ENCODE measurements around the gene ZSCAN5A.

ZSCAN5A gene

GRCh38 chr19:56294549-56294948, 20.1 kb downstream of the ZSCAN5A start:
- TF ChIP-seq ZNF70 (CRISPR knock-in tag; IDR thresholded peaks at IDR 0.05) (no peak), ISL1 (CRISPR knock-in tag; IDR thresholded peaks at IDR 0.05) (no peak), TCF4 (CRISPR knock-in tag; IDR thresholded peaks at IDR 0.05; ENCODE audit: borderline replicate concordance) (no peak), TOX (CRISPR knock-in tag; IDR thresholded peaks at IDR 0.05; ENCODE audit: borderline replicate concordance) (no peak), PPARA (CRISPR knock-in tag; IDR thresholded peaks at IDR 0.05; ENCODE audit: borderline replicate concordance) (no peak), CSDC2 (CRISPR knock-in tag; IDR thresholded peaks at IDR 0.05) (no peak), RARB (CRISPR knock-in tag; IDR thresholded peaks at IDR 0.05) (no peak), GLIS3 (CRISPR knock-in tag; IDR thresholded peaks at IDR 0.05) (no peak), ZC3H10 (CRISPR knock-in tag; IDR thresholded peaks at IDR 0.05) (no peak), BACH2 (CRISPR knock-in tag; IDR thresholded peaks at IDR 0.05; ENCODE audit: borderline replicate concordance) (no peak), PATZ1 (CRISPR knock-in tag; IDR thresholded peaks at IDR 0.05; ENCODE audit: borderline replicate concordance) (no peak), ARNTL (CRISPR knock-in tag; IDR thresholded peaks at IDR 0.05; ENCODE audit: borderline replicate concordance, low read depth) (no peak), ZFP3 (CRISPR knock-in tag; IDR thresholded peaks at IDR 0.05) (no peak), OSR1 (CRISPR knock-in tag; IDR thresholded peaks at IDR 0.05) (no peak), ZNF565 (CRISPR knock-in tag; conservative IDR thresholded peaks at IDR 0.05; ENCODE audit: low read depth) (no peak), ESRRG (CRISPR knock-in tag; IDR thresholded peaks at IDR 0.05) (no peak), CREB5 (CRISPR knock-in tag; IDR thresholded peaks at IDR 0.05; ENCODE audit: low read depth) (no peak)
- TF ChIP-seq, protein P1, sequence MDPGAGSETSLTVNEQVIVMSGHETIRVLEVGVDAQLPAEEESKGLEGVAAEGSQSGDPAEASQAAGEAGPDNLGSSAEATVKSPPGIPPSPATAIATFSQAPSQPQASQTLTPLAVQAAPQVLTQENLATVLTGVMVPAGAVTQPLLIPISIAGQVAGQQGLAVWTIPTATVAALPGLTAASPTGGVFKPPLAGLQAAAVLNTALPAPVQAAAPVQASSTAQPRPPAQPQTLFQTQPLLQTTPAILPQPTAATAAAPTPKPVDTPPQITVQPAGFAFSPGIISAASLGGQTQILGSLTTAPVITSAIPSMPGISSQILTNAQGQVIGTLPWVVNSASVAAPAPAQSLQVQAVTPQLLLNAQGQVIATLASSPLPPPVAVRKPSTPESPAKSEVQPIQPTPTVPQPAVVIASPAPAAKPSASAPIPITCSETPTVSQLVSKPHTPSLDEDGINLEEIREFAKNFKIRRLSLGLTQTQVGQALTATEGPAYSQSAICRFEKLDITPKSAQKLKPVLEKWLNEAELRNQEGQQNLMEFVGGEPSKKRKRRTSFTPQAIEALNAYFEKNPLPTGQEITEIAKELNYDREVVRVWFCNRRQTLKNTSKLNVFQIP (CRISPR knock-in tag; IDR thresholded peaks at IDR 0.05; ENCODE audit: borderline replicate concordance, low read depth): no peak
- TF ChIP-seq, protein P2, sequence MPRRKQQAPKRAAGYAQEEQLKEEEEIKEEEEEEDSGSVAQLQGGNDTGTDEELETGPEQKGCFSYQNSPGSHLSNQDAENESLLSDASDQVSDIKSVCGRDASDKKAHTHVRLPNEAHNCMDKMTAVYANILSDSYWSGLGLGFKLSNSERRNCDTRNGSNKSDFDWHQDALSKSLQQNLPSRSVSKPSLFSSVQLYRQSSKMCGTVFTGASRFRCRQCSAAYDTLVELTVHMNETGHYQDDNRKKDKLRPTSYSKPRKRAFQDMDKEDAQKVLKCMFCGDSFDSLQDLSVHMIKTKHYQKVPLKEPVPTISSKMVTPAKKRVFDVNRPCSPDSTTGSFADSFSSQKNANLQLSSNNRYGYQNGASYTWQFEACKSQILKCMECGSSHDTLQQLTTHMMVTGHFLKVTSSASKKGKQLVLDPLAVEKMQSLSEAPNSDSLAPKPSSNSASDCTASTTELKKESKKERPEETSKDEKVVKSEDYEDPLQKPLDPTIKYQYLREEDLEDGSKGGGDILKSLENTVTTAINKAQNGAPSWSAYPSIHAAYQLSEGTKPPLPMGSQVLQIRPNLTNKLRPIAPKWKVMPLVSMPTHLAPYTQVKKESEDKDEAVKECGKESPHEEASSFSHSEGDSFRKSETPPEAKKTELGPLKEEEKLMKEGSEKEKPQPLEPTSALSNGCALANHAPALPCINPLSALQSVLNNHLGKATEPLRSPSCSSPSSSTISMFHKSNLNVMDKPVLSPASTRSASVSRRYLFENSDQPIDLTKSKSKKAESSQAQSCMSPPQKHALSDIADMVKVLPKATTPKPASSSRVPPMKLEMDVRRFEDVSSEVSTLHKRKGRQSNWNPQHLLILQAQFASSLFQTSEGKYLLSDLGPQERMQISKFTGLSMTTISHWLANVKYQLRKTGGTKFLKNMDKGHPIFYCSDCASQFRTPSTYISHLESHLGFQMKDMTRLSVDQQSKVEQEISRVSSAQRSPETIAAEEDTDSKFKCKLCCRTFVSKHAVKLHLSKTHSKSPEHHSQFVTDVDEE (CRISPR knock-in tag; IDR thresholded peaks at IDR 0.05): no peak
- TF ChIP-seq, protein P3, sequence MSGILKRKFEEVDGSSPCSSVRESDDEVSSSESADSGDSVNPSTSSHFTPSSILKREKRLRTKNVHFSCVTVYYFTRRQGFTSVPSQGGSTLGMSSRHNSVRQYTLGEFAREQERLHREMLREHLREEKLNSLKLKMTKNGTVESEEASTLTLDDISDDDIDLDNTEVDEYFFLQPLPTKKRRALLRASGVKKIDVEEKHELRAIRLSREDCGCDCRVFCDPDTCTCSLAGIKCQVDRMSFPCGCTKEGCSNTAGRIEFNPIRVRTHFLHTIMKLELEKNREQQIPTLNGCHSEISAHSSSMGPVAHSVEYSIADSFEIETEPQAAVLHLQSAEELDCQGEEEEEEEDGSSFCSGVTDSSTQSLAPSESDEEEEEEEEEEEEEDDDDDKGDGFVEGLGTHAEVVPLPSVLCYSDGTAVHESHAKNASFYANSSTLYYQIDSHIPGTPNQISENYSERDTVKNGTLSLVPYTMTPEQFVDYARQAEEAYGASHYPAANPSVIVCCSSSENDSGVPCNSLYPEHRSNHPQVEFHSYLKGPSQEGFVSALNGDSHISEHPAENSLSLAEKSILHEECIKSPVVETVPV (CRISPR knock-in tag; IDR thresholded peaks at IDR 0.05): no peak
- ATAC-seq: no peak

DNA sequence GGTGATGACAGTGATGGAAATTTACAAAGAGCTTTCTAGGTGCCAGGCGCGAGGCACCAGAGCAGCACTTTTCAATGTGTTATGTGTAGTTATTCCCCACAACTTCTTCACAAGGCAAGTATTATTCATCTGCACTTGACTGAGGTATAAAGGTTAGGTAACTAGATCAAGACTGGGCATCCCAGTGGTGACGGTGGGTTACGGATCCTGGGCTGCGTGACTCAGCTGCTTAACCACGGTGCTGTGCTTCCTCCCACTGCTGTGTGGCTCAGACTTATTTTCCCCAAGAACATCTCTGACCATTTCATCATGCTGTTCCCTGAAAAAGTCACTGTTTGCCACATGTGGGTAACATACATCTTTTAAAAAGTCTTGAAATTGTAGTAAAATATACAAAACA, 22.8 kb downstream of the ZSCAN5A start:
- no peak for ATAC-seq
- no peak for TF ChIP-seq ZC3H10 (CRISPR knock-in tag; IDR thresholded peaks at IDR 0.05)
- no peak for TF ChIP-seq ZNF70 (CRISPR knock-in tag; IDR thresholded peaks at IDR 0.05)
- no peak for TF ChIP-seq ZFP3 (CRISPR knock-in tag; IDR thresholded peaks at IDR 0.05)
- TF ChIP-seq SNAI2 (CRISPR knock-in tag; IDR thresholded peaks at IDR 0.05): no peak
- no peak for TF ChIP-seq BACH2 (CRISPR knock-in tag; IDR thresholded peaks at IDR 0.05; ENCODE audit: borderline replicate concordance)
- TF ChIP-seq ZNF565 (CRISPR knock-in tag; conservative IDR thresholded peaks at IDR 0.05; ENCODE audit: low read depth): no peak
- TF ChIP-seq OSR1 (CRISPR knock-in tag; IDR thresholded peaks at IDR 0.05): no peak
- no peak for TF ChIP-seq ISL1 (CRISPR knock-in tag; IDR thresholded peaks at IDR 0.05)
- TF ChIP-seq CSDC2 (CRISPR knock-in tag; IDR thresholded peaks at IDR 0.05): no peak
- no peak for TF ChIP-seq ZFP30 (CRISPR knock-in tag; IDR thresholded peaks at IDR 0.05)
- TF ChIP-seq, protein P1 (CRISPR knock-in tag; IDR thresholded peaks at IDR 0.05; ENCODE audit: borderline replicate concordance, low read depth): no peak
- TF ChIP-seq PATZ1 (CRISPR knock-in tag; IDR thresholded peaks at IDR 0.05; ENCODE audit: borderline replicate concordance): no peak
- no peak for TF ChIP-seq CREB5 (CRISPR knock-in tag; IDR thresholded peaks at IDR 0.05; ENCODE audit: low read depth)
- no peak for TF ChIP-seq ARNTL (CRISPR knock-in tag; IDR thresholded peaks at IDR 0.05; ENCODE audit: borderline replicate concordance, low read depth)
- TF ChIP-seq RARB (CRISPR knock-in tag; IDR thresholded peaks at IDR 0.05): no peak
- no peak for TF ChIP-seq ESRRG (CRISPR knock-in tag; IDR thresholded peaks at IDR 0.05)
- no peak for TF ChIP-seq PPARA (CRISPR knock-in tag; IDR thresholded peaks at IDR 0.05; ENCODE audit: borderline replicate concordance)
- TF ChIP-seq ZNF8 (CRISPR knock-in tag; IDR thresholded peaks at IDR 0.05): no peak
- TF ChIP-seq TCF4 (CRISPR knock-in tag; IDR thresholded peaks at IDR 0.05; ENCODE audit: borderline replicate concordance): no peak

Measured in SK-N-SH treated with all-trans-retinoic acid at 6 μM for 48 hours (cell line).